Measurements from ENCODE around the gene C10orf90. TPM values are rescaled to one million over a fixed set of nuclear protein-coding genes. Genes with fewer than 3 reads are reported as not detected.

C10orf90 gene
- total and polyA plus RNA-seq, 2 experiments from 2014 or later = 0.20 TPM; not detected in 1

- 85% methylated on average over 6 of the region's 6 CpGs for WGBS (ENCODE audit: low lambda C conversion rate, missing lambda C conversion rate)
- H3K4me3 ChIP-seq = no peak overlapping the region
- H3K9me3 ChIP-seq (ENCODE audit: low read depth) = no peaks in the 10 kb centered on the region
- H3K36me3 ChIP-seq (replicated peaks; ENCODE audit: insufficient read depth, low read depth) = no peaks in the 10 kb centered on the region
- H3K9me2 ChIP-seq (replicated peaks; ENCODE audit: insufficient read depth) = no peaks in the 10 kb centered on the region
- no peaks in the 10 kb centered on the region for H3K27me3 ChIP-seq
- H3K27ac ChIP-seq = no peak overlapping the region
- no peak overlapping the region for H2AFZ ChIP-seq
- no peaks in the 10 kb centered on the region for H3K4me1 ChIP-seq (ENCODE audit: insufficient read depth)
- H3K79me2 ChIP-seq = no peaks in the 10 kb centered on the region
- no peak for DNase-seq (ENCODE audit: low spot score)
- no peaks in the 10 kb centered on the region for H4K20me1 ChIP-seq (ENCODE audit: insufficient read depth, poor library complexity, severe bottlenecking)
- TF ChIP-seq CTCF (IDR thresholded peaks at IDR 0.05; ENCODE audit: poor library complexity) = no peak
- TF ChIP-seq EZH2 (IDR thresholded peaks at IDR 0.05; ENCODE audit: borderline replicate concordance) = no peak
- TF ChIP-seq EZH2phosphoT487 (IDR thresholded peaks at IDR 0.05; ENCODE audit: low read depth, severe bottlenecking, unreplicated experiment) = no peak
- no peak overlapping the region for H3K4me2 ChIP-seq
These were observed 191.9 kb downstream of the C10orf90 start for GRCh38 chr10:126478546-126478945.

- H3K4me1 ChIP-seq (ENCODE audit: insufficient read depth) = no peaks in the 10 kb centered on the region
- 81% methylated on average over 11 of the region's 11 CpGs for WGBS (ENCODE audit: low lambda C conversion rate, missing lambda C conversion rate)
These were observed 194.2 kb downstream of the C10orf90 start for GRCh38 chr10:126476246-126476645.

GRCh38 chr10:126475074-126475691 is 195.3 kb downstream of the C10orf90 start:
- TF ChIP-seq CTCF (IDR thresholded peaks at IDR 0.05; ENCODE audit: poor library complexity) = no peak
- no peak for TF ChIP-seq EZH2 (IDR thresholded peaks at IDR 0.05; ENCODE audit: borderline replicate concordance)
- no peak for TF ChIP-seq EZH2phosphoT487 (IDR thresholded peaks at IDR 0.05; ENCODE audit: low read depth, severe bottlenecking, unreplicated experiment)
- H3K4me3 ChIP-seq = no peak overlapping the region
- no peaks in the 10 kb centered on the region for H3K27me3 ChIP-seq
- no peaks in the 10 kb centered on the region for H3K9me3 ChIP-seq (ENCODE audit: low read depth)
- no peaks in the 10 kb centered on the region for H3K79me2 ChIP-seq
- no peak overlapping the region for H3K4me2 ChIP-seq
- no peak for DNase-seq (ENCODE audit: low spot score)
- H3K27ac ChIP-seq = no peak overlapping the region
- no peaks in the 10 kb centered on the region for H4K20me1 ChIP-seq (ENCODE audit: insufficient read depth, poor library complexity, severe bottlenecking)
- H2AFZ ChIP-seq = no peak overlapping the region
- H3K9me2 ChIP-seq (replicated peaks; ENCODE audit: insufficient read depth) = no peaks in the 10 kb centered on the region
- WGBS (ENCODE audit: low lambda C conversion rate, missing lambda C conversion rate) = 97% methylated on average over 6 of the region's 6 CpGs
- H3K4me1 ChIP-seq (ENCODE audit: insufficient read depth) = no peaks in the 10 kb centered on the region
- H3K36me3 ChIP-seq (replicated peaks; ENCODE audit: insufficient read depth, low read depth) = no peaks in the 10 kb centered on the region

More at GRCh38 chr10:126476246-126476645, 194.2 kb downstream of the C10orf90 start:
- H3K4me2 ChIP-seq = no peak overlapping the region
- H3K27me3 ChIP-seq = no peaks in the 10 kb centered on the region
- no peak overlapping the region for H2AFZ ChIP-seq
- no peak overlapping the region for H3K4me3 ChIP-seq
- TF ChIP-seq CTCF (IDR thresholded peaks at IDR 0.05; ENCODE audit: poor library complexity) (no peak), EZH2phosphoT487 (IDR thresholded peaks at IDR 0.05; ENCODE audit: low read depth, severe bottlenecking, unreplicated experiment) (no peak), EZH2 (IDR thresholded peaks at IDR 0.05; ENCODE audit: borderline replicate concordance) (no peak)
- H3K36me3 ChIP-seq (replicated peaks; ENCODE audit: insufficient read depth, low read depth) = no peaks in the 10 kb centered on the region
- no peaks in the 10 kb centered on the region for H3K9me2 ChIP-seq (replicated peaks; ENCODE audit: insufficient read depth)
- no peak overlapping the region for H3K27ac ChIP-seq
- DNase-seq (ENCODE audit: low spot score) = no peak
- no peaks in the 10 kb centered on the region for H4K20me1 ChIP-seq (ENCODE audit: insufficient read depth, poor library complexity, severe bottlenecking)
- H3K79me2 ChIP-seq = no peaks in the 10 kb centered on the region
- H3K9me3 ChIP-seq (ENCODE audit: low read depth) = no peaks in the 10 kb centered on the region

Measured in hepatocyte (in vitro differentiated cells).